ENCODE results near the gene GDPD5. TPM values are rescaled to one million over a fixed set of nuclear protein-coding genes. Genes with fewer than 3 reads are reported as not detected.

GDPD5 gene
- total RNA-seq, 1 experiment from 2014 or later = 28.6 TPM

GRCh38 chr11:75541193-75542087 lies 15.7 kb upstream of the GDPD5 start:
- intact Hi-C loops (cut with micrococcal nuclease; ENCODE audit: unreplicated experiment) = no loop called here
- Histone ChIP-seq H3K4me3 (ENCODE audit: low read depth, low read length) (no peak overlapping the region), H3K36me3 (ENCODE audit: control insufficient read depth, insufficient read depth, low read length) (no peaks in the 10 kb centered on the region), H3K4me1 (peaks cover 4% of the 10 kb centered on the region; the same call in 1 of the 2 replicates), H3K9me3 (no peaks in the 10 kb centered on the region), H3K27me3 (replicated peaks; ENCODE audit: control insufficient read depth, insufficient read depth, low read length) (no peaks in the 10 kb centered on the region)
- Mint-ChIP-seq H3K4me1 (ENCODE audit: low read depth, unreplicated experiment) (no peaks in the 10 kb centered on the region), H3K27ac (ENCODE audit: unreplicated experiment) (no peak overlapping the region), H3K4me3 (ENCODE audit: unreplicated experiment) (no peak overlapping the region), H3K36me3 (ENCODE audit: insufficient read depth, unreplicated experiment) (no peaks in the 10 kb centered on the region), H3K9me3 (ENCODE audit: unreplicated experiment) (no peaks in the 10 kb centered on the region), H3K27me3 (ENCODE audit: insufficient read depth, unreplicated experiment) (no peaks in the 10 kb centered on the region)
- BruUV-seq (replicated peaks) = no TSS peak
- POLR2A ChIA-PET = no interaction called here
- no peak for TF ChIP-seq CTCF (IDR thresholded peaks at IDR 0.05; ENCODE audit: insufficient read depth in 1 of 2, low read depth in 1 of 2, low read length in 1 of 2, severe bottlenecking in 1 of 2, unreplicated experiment in 1 of 2)
- DNase-seq = no peak
- CTCF ChIA-PET = no interaction called here

GRCh38 chr11:75539459-75540334 lies 14.0 kb upstream of the GDPD5 start:
- no peak overlapping the region for H3K27ac Mint-ChIP-seq (ENCODE audit: unreplicated experiment)
- POLR2A ChIA-PET = interaction anchor here (0.7 kb wide), 1 partner anchor 117 kb away, joined by 3 read pairs; no protein-coding TSS in a partner anchor
- H3K4me3 ChIP-seq (ENCODE audit: low read depth, low read length) = no peak overlapping the region
- no peaks in the 10 kb centered on the region for H3K27me3 Mint-ChIP-seq (ENCODE audit: insufficient read depth, unreplicated experiment)
- H3K4me1 ChIP-seq = peaks cover 5% of the 10 kb centered on the region
- no peaks in the 10 kb centered on the region for H3K9me3 ChIP-seq
- H3K27me3 ChIP-seq (replicated peaks; ENCODE audit: control insufficient read depth, insufficient read depth, low read length) = no peaks in the 10 kb centered on the region
- no TSS peak for BruUV-seq (replicated peaks)
- peaks cover 2% of the 10 kb centered on the region for H3K4me1 Mint-ChIP-seq (ENCODE audit: low read depth, unreplicated experiment)
- TF ChIP-seq CTCF (IDR thresholded peaks at IDR 0.05; ENCODE audit: insufficient read depth in 1 of 2, low read depth in 1 of 2, low read length in 1 of 2, severe bottlenecking in 1 of 2, unreplicated experiment in 1 of 2) = no peak
- H3K4me3 Mint-ChIP-seq (ENCODE audit: unreplicated experiment) = no peak overlapping the region
- H3K9me3 Mint-ChIP-seq (ENCODE audit: unreplicated experiment) = no peaks in the 10 kb centered on the region
- intact Hi-C loops (cut with micrococcal nuclease; ENCODE audit: unreplicated experiment) = no loop called here
- no peaks in the 10 kb centered on the region for H3K36me3 ChIP-seq (ENCODE audit: control insufficient read depth, insufficient read depth, low read length)
- CTCF ChIA-PET = interaction anchor here (0.7 kb wide), 1 partner anchor 132 kb away, joined by 5 read pairs; no protein-coding TSS in a partner anchor
- no peak for DNase-seq
- no peaks in the 10 kb centered on the region for H3K36me3 Mint-ChIP-seq (ENCODE audit: insufficient read depth, unreplicated experiment)

Data from Caco-2 (cell line).